GM21529 (cell line): ENCODE measurements around the gene MXD4.

Experiments
- ATAC-seq: cut with Tn5 transposase; IDR thresholded peaks from one replicate; pipeline ENCODE4 v1.9.1; 2021; ENCODE audit not compliant: unreplicated experiment

MXD4 gene

DNA sequence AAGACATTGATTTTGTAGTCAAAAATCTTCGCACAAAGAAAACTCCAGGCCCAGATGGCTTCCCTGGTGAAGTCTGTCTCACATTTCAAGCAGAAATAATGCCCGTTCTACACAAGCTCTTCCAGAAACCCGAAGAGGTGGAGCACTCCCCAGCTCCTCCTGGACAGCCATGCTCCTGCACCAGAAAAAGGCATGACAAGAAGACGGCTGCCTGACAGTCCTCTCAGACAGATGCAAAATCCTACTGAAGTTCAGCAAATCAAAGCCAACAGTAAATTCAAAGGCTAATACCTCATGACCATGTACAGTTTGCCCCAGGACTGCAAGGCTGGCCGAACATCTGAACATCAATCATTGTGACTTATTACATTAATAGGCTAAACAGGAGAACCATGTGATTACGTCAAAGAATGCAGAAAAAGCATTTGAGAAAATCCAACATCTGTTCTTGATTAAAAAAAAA lies 30.8 kb upstream of the MXD4 start:
- no peak for ATAC-seq

- no peak for ATAC-seq
Observed at GRCh38 chr4:2291705-2292645, 30.1 kb upstream of the MXD4 start.

- no peak for ATAC-seq
Observed at GRCh38 chr4:2290974-2291704, 29.2 kb upstream of the MXD4 start.

DNA sequence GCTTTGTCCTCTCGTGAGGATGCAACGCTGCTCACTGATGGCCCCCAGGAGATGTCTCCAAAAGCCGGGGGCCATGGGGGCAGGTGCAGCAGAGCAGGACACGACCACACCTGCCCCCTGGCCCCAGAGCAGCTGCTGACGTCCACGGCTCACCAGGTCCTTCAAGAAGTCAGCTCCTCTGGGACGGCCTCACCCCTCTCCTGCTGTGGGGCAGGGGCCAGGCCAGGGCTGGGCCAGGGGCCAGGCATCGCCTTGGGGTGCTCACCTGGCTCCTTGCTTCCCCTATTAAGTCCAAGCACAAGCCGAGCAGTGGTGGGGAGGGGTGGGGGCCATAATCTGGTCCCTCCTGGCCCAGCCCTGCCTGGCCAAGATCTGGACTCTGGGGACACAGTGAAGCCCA lies 28.6 kb upstream of the MXD4 start:
- no peak for ATAC-seq

DNA sequence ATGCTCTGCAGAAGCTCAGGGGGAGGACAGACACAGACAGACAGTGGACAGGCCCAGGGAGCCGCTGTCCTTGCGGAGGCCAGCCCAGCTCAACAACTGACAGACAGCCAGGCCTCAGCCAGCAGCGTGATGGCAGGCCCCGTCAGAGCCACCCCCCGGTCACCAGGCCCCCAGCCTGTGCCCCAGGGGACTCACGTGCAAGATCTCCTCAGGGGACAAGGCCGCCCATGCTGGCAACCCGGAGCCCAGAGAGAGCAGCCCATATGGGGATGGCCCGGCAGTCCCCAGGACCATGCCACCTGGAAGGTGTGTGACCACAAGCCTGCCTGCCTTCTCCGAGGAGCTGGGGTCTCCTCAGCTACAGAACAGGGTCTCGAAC lies 28.0 kb upstream of the MXD4 start:
- ATAC-seq, result no peak

- no peak for ATAC-seq
Observed at GRCh38 chr4:2289311-2289954, 27.5 kb upstream of the MXD4 start.

DNA sequence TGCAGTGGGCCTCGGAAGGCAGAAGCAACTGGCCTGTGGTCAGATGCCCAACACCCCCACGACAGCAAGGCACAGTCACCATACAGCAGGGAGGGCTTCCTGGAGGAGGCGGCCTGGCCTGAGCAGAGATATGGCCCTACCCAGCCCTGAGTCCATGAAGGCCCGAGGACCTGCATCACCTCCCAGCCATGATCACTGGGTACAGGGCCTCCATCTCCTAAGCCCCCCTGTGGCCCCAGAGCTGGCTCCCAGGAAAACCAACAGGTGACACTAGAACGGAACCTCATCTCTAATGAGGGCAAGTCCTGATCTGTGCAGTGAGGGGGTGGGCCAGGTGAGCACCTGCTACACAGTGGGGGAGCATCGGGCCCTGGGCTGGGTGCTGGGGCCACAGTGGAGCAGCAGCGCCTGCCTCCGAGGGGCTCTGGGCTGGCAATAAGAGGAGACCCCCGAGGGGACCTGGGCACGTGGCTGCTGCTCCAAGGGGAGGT lies 26.2 kb upstream of the MXD4 start:
- no peak for ATAC-seq

GRCh38 chr4:2287594-2287915 lies 25.6 kb upstream of the MXD4 start:
- no peak for ATAC-seq

- no peak for ATAC-seq
Observed at GRCh38 chr4:2286904-2287593, 25.1 kb upstream of the MXD4 start.

DNA sequence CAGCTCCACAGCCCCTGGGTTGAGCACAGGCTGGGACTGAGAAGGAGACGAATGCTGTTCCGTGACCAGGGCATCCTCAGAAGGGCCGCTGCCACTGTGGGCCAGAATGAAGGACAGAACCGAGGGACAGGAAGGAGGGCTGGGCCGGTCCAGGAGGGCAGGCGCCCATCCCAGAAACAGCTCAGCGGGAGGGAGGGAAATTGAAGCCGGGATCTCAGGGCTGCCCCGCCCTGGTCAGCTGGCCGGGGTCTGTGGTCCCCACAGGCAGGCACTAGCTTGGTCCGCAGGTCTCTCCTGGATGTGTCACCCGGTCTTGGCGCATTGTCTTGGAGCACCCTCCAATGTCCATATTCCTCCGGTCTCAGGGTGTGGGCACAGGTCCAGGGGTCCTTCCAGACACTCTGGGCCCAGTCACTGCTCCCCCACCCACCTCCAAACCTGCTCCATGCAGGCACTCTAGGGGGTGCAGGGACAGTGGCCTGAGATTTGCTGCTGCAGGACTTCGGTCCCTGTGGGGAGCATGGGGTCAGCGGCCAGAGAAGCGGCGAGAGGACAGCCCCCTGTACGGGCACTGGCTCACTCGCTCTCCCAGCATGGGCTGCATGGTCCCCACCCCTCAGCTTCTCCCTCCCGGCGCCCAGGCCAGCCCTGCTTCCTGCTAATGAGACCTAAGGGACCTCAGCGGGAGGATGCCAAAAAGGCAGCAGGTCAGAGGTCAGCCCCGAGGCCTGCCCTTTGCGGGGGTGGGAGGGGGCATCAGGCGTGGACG lies 23.9 kb upstream of the MXD4 start:
- no peak for ATAC-seq

GRCh38 chr4:2284934-2285612 lies 23.2 kb upstream of the MXD4 start:
- ATAC-seq, result no peak

DNA sequence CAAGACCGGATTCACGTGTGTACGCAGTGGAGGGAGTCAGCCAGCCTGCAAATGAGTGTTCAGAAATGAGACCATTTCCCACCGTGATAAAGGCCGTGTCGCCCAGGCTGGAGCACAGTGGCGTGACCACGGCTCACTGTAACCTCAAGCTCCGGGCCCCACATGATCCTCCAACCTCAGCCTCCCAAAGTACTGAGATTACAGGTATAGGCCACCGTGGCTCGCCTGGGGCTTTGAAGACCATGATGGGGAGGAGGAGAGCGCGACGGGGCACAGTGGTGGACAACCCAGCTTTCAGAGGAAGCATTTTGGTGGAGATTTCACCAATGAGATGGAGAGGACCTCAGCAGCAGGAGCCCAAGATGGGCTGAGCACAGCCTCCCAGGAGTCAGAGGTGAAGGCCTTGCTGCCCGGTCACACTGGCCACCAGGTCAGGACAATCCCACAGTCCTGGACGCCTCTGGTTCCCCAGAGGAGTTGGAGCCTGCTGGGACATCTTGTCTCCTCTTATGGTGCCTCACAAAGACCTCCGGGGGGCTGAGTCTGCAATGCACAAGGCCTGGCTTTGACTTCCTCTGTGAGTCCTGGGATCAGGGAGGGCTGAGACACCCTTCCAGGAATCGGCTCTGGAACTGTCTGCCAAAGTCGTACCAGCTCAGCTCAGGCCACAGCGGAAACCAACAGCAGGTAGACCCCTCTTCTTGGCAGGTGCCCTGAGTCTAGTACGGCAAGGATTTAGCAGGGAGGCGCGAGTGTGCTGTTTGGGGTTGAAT lies 22.4 kb upstream of the MXD4 start:
- no peak for ATAC-seq

GRCh38 chr4:2283199-2283711 lies 21.3 kb upstream of the MXD4 start:
- ATAC-seq, result no peak

GRCh38 chr4:2281575-2282343 lies 19.9 kb upstream of the MXD4 start:
- ATAC-seq, result peak; percentile 71

DNA sequence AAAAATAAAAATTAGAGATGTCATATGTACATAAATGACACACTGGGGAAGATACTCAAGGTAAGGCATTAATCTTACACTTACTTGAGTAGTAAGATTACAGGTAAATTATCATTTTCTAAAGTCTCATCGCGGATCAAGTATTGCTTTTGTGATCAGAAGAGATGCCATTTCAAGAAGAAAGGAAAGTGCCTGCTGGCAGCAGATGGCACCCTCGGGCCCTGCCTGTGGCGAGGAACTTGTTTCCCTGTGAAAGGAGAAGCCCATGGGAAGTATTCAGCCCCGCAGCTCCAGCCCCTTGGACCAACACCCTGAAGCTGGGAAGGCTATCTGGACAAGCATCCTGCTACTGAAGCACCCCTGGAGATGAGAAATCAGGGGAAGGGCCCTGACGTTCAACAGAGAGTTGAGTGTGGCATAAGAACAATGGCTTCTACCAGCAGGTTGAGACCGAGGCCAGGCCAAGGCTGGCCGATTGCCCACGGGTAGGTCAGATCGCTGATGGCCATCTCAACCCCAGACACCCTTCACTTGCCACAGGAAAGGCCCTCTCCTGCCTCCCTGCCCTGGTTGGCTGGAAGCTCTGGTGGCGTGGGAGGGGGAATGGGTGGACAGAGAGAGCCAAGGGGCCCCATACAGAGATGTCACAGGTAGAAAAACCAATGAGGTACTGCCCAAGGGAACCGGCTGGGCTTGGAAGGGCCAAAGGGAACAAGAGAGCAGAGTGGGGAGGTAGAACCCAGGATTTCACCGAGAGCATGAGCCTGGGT lies 18.8 kb upstream of the MXD4 start:
- no peak for ATAC-seq

- ATAC-seq, result no peak
Observed at GRCh38 chr4:2277956-2278355, 16.0 kb upstream of the MXD4 start.

DNA sequence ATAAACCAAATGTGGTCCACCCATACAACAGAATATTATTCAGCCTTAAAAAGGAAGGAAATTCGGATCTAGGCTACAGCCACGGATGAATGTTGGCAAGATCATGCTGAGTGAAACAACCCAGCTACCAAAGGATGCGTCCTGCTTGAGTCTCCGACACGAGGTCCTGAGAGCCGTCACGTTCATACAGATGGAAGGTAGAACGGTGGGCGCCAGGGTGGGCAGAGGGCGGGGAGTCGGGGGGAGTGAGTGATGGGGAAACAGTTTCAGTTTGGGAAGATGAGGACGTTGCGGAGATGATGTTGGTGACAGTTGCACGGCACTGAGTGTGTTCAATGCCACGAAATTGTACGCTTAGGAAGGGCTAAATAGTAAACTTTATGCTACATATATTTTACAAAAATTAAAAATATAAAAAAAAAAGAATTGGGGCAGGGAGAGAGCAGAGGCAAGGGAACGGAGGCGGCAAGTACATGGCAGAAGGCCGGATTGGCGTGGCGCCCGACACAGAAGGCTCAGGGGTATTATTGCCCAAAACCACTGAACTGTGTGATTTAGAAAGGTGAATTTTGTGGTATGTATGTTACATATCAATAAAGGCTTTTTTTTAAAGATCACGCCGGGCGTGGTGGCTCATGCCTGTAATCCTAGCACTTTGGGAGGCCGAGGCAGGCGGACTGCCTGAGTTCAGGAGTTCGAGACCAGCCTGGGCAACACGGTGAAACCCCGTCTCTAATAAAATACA lies 14.8 kb upstream of the MXD4 start:
- no peak for ATAC-seq
